GM10847 (cell line): ENCODE measurements around the gene KCTD18.

Experiments
- POLR2A ChIP-seq: IDR thresholded peaks from 2 replicates; pipeline ENCODE4 v1.6.1; 2011; ENCODE audit not compliant: insufficient read length; ENCODE audit errors: extremely low read depth

KCTD18 gene

DNA sequence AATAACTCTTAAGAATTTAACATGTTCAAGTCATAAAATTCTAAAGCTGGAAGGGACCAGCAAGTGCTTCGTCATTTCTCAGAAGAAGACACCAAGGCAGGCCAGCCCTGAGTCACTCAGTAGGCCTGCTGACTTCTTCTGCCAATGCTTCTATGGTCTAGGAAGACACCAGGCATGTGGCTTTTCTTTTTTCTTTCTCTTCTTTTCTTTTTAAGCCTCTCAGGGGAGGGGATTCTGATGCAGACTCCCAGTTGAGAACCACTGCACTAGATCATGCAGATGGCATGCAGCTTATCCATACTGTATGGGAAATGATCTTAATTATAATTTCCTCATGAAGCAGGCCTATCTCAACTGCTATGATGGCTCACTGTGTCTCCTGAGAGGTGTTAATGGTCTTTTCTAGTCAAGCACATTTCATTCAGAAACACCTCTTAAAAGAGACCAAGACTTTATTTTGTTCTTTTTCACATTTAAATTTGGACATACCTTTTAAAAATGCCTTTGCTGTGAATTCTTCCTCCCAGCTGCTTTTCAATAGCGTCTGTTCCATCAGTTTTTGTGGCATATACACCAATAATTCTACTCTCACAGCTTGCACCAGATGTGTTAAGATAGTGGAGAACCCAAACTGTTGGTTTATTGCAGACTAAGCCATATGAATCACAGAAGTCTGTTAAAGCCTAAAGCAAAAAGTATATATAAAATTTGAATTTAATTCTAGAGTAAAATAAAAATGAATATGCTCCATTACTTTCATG, 11.3 kb downstream of the KCTD18 start:
- TF ChIP-seq POLR2A, result no peak

DNA sequence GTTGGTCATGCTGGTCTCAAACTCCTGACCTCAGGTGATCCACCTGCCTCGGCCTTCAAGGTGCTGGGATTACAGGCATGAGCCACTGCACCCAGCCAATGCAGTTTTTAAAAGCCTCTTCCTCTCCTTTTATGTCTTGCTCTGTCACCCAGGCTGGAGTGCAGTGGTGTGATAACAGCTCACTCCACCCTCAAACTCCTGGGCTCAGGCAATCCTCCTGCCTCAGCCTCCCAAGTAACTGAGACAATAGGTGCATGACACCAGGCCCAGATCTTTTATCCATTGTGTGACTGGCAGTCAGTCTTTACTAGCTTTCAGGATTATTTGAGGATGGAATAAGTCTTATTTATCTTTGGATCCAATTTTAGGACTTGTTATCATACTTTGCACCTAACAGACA, 13.2 kb downstream of the KCTD18 start:
- no peak for TF ChIP-seq POLR2A

DNA sequence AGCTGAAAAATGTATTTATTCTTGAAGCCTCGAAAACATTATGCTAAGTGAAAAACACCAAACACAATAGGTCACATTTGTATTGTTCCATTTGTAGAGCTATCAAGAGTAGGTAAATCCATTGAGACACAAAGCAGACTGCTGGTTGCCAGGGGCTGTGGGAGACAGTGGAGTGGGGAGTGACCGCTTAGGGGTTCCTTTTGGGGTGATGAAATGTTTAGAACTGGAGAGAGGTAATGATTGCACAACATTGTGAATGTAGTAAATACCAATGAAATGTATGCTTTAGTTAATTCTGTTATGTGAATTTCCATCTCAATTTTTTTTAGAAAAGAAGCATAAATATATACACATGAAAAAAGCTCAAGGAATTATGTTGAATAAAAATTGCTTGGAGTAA, 15.8 kb downstream of the KCTD18 start:
- TF ChIP-seq POLR2A, result no peak

DNA sequence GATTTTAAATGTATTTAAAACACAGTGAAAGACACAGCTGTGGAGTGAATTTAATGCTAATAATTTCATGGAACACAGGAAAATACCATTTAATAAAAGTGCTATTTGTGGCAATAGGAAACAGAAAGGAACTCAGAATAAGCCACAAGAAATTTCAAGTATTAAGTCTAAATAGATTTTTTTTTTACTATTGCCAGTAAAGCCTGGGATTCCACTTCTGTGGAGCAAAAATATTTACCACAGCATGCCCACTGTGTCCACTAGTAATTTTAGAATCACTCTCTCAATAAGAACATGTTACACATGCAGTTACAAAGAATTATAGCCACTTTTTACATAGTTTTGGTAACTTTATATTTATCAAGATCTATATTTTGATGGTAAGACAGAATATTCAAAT, 17.2 kb downstream of the KCTD18 start:
- no peak for TF ChIP-seq POLR2A

DNA sequence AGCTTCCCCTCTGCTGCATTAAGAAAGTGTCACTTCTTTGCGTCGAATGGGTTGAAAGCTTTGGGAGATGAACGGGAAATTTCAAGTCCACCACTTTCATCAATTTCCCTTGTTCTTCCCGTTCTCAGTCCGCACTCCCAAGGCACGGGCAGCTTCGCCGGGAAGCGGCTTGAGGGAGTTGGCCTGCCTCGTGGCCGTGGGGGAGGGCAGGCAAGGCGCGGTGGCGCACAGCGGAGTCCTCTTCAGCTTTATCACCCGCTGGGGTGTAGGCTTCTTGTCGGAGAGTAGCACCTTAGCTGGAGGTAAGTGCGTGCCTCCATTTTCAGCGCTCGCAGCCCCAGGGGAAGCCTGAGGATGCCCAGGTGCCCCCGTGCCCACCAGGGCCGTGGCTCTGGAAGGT, 19.9 kb downstream of the KCTD18 start:
- no peak for TF ChIP-seq POLR2A

DNA sequence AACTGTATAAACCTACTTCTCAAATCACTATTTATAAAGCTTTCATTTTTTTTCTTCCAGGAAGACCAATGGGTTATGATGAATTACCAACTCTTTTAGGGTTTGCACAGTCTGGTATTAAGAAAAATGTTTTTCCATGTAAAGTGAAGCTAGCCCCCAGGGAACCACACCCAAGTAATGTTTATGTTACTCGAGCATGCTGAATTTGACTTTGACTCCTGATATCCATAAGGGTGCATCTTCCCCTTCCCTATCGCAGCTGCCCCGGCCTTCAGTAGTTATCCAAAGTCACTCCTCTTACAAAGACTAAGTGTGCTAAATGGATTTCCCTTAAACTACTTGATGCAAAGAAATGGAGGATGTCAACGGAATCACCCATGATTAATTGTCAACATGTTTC, 21.7 kb downstream of the KCTD18 start:
- TF ChIP-seq POLR2A, result no peak

DNA sequence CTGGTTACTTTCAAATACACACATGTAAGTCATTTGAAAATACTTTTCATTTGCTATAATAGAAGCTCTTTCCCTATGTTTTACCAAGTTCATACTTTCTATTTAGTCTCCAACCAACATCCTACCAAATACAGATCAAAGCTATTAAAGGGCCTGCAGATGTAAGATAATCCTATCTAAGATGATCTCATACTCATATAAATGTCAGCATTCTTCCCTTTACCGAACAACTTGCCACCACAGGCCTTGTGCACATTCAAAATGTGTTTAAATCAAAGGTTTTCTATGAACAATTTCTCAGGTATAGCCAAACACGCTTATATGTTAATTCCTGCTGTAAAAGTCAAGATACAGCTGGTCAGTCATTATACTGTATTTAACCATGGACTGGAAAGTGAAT, 23.3 kb downstream of the KCTD18 start:
- TF ChIP-seq POLR2A, result no peak

DNA sequence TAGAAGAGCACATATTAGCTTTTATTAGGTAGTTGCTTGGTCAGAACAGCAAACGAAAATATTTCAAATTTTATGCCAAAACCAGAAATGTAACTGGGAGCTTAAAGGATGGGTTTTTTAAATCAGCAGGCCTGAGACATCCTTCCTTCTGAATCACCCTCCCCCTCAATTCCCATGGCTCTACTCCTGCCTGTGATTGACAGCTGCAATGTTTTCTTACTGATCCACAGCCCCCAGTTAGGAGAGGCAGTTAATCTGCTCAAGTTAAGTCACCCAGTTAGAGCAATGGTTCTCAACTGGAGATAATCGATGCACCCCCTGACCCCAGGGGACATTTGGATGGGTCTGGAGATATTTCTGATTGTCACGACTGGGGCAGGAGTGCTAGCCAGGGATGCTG, 24.9 kb downstream of the KCTD18 start:
- TF ChIP-seq POLR2A, result no peak

DNA sequence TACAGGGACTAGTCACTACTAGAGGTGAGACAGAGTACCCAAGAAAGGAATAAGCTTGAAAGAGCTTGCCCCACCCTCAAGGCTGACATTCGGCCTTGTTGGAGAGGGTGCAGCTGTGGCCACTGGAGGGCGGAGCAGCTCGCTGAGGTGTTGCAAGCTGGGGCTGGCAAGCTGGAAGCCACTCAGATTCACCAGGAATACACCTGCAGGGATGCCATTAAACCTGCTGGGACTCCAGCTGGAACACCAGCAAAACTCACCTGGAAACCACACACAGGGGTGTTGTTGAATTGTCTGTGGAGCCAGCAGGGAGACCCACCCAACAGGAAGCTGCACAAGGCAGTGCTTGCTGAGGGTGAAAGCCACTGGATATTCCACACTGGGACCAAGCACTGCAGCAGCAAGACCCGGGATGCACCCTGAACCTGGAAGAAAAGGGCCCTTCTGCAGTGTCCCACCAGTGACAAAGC, 26.1 kb downstream of the KCTD18 start:
- TF ChIP-seq POLR2A, result no peak

DNA sequence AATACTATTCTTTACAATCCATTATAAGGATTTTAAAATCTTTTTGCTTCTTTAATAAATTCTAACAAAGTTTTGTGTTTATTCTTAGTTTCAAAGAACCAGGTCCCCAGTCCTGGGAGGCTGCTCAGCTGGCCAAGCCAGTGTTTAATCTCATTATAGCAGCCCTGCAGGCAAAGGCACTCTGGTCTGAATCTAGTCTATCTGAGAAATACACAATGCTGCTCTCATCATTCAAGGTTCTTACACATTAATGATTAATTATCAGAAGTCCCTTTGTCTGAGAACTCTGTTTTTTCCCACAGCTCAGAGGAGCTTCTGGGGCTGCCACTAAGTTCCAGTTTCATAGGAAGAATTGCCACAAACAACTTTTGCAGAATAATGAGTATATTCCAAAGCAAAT, 27.7 kb downstream of the KCTD18 start:
- TF ChIP-seq POLR2A, result no peak

DNA sequence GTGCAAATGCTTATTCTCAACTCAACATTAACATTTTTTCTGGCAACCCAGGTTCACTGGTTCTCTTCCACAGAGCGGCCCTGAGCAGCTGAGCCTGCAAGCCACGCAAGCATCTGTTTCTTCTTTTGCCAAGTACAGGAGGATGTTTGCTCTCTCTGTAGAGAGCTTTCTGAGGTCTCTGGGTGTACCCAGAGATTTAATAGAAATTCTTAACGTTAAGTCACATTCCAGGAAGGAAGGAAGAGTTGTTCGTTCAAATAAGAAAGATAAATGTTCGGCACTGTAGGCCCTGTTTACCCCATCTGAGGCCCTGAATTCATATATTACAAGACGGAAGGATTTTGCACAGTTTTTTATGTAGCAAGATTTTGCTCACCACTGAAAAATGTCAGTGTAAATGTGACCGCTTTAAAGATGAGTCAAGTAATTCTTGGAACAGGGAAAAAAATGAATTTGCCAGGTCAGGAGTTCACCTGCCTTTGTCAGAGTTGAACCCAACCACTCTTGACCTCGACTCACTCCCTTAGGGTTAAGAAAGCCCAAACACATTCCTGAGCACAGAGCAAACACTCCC, 30.1 kb downstream of the KCTD18 start:
- no peak for TF ChIP-seq POLR2A

DNA sequence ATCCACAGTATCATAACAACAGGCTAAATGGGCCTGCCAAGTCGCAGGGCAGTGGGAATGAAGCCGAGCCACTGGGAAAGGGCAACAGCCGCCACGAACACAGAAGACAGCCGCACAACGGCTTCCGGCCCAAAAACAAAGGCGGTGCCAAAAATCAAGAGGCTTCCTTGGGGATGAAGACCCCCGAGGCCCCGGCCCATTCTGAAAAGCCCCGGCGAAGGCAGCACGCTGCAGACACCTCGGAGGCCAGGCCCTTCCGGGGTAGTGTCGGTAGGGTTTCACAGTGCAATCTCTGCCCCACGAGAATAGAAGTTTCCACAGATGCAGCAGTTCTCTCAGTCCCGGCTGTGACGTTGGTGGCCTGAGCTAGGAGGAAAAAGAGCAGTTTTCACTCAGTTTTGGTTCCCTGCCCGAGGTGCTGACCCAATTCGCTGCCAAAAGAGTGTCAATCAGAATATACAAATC, 32.2 kb downstream of the KCTD18 start:
- TF ChIP-seq POLR2A, result no peak

DNA sequence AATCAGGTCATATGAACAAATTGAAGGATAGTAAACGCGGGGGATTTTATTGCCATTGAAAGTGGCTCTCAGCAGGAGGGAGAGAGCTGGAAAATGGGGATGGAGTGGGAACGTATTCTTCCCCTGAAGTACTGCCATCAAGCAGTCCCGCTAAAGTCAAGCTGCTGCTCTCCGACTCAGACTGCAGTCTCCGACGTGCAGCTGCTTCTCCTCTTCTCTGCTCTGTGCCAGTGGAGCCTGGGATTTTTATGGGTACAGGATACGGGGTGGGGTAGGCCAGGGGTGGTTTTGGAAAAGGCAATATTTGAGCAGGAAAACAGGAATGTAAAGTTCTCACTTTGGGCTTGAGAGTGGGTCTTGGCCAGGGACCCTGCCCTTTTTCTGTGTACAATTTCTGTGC, 33.0 kb downstream of the KCTD18 start:
- TF ChIP-seq POLR2A, result no peak

DNA sequence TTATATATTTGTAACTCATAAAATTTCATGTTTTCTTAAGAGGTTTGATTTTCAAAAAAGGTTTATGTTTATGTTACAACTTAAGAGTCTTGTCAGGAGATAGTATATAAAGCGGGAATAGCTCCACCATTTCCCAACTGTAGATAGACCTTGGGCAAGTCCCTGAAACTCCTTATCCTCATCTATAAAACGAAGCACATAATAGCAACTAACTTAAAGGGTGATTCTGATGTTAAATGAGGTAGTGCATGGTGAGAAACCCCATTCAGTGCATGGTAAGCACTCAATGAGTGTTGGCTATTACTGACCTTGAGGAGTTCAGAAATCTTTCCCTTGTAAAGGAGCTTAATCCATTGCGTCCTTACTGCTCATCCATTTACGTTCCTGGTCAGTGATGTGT, 34.1 kb downstream of the KCTD18 start:
- no peak for TF ChIP-seq POLR2A

DNA sequence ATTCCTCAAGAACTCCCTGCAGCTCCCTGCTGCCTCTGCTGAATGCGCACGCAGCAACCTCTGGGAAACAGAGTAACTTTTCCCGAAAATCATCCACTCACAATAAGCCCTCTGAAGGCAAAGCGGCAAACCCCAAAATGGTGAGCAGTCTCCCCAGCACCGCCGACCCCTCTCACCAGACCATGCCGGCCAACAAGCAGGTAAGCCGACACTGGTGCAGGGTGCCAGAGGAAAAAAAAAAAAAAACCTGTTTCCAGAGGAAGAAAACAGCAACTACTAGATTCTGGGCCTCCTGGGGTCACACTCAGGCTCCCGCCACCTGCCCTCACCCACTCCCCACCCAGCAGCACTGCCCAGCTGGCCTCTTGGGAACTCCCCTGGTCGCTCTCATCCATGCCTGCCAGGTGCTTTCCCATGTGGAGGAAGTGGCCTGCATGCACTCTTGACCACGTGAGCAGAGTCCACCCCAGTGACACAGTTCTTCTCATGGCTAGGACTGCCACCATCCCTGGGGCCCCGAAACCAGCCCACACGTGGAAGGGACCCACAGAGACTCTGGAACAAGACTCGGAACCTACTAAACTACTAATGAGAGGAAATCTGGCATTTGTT, 36.9 kb downstream of the KCTD18 start:
- TF ChIP-seq POLR2A, result no peak

DNA sequence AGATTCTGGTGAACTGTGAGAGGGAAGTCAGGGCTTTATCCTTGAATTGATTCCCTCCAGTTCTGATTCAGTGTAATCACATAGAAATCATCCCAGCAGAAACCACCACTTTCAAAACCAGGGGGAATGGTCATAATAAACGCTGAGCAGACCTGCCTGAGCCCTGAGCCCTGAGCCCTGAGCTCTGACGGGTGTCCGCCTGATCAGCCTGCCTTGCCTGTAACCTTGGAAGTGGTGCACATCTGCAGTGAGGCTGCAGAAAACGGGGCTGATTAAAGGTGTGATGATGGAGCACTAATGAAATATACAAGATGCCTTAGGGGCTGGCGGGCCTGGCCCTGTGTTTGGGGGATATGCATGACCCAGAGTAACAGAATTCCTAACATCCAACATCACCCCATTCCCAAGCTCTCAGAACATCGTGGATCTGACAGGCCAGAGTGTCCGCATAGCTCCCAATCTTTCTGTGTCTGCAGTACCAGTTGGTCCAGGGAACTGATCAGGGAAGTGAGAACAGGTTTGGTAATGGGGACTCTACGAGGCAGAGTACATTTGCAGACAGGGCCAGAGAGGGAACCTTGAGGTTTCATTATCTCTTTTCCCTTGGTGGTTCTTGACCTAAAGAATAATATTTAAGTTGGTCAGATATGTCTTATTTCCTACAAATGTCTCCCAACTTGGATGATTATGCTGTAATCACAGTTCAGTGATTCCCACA, 37.8 kb downstream of the KCTD18 start:
- TF ChIP-seq POLR2A, result no peak
